Sigmoid colon (tissue), 4 donors: Measurements from ENCODE around the gene PPM1K.

Experiments used
- EP300 ChIP-seq, 4 donors: sonication (generic); formaldehyde crosslinking; IDR thresholded peaks; one replicate each; pipeline ENCODE4 v1.6.1; 2017; ENCODE audit warnings: antibody characterized with exemption in 4 of 4
- TF ChIP-seq, protein P1 (sequence below), 4 experiments: fragments of 450-650 bp in 3 of 4; fragments of 200-600 bp in 1 of 4; IDR thresholded peaks; one replicate each; pipeline ENCODE4 v1.5.1; 2016 to 2019; ENCODE audit warnings: antibody characterized with exemption in 4 of 4, mild to moderate bottlenecking in 3 of 4, moderate library complexity in 2 of 4

DNA sequence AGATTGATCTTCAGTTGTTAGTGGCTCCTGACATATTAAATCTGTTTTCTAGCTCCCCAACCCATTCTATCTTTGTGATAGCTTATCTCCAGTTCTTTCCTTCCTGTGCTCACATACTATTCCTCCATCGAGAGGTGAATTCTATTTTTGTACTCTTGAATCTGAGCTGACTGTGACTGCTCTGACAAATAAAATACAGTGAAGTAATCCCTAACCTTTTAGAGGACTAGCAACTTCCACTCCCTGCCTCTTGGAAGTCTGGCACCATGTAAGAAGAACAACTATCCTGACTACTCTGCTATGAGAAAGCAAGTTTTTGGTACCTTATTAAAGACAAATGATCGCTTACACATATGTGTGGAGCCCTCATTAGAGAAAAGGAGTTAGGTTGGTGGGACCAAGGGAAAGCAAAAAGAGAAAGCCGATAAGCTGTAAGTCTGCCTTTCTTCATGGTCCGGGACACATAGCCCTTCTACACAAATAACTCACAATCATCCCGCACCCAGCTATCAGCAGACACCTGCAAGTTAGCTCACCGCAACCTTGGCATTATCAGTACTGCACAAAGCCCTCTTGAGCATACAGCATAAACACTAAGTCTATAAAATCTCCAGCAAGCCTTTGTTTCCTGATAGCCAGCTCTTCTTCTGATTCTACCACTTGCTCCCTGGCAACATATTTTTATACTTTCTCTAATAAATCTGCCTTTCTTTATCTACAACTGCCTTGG lies 13.5 kb upstream of the PPM1K start:
- TF ChIP-seq, protein P1, sequence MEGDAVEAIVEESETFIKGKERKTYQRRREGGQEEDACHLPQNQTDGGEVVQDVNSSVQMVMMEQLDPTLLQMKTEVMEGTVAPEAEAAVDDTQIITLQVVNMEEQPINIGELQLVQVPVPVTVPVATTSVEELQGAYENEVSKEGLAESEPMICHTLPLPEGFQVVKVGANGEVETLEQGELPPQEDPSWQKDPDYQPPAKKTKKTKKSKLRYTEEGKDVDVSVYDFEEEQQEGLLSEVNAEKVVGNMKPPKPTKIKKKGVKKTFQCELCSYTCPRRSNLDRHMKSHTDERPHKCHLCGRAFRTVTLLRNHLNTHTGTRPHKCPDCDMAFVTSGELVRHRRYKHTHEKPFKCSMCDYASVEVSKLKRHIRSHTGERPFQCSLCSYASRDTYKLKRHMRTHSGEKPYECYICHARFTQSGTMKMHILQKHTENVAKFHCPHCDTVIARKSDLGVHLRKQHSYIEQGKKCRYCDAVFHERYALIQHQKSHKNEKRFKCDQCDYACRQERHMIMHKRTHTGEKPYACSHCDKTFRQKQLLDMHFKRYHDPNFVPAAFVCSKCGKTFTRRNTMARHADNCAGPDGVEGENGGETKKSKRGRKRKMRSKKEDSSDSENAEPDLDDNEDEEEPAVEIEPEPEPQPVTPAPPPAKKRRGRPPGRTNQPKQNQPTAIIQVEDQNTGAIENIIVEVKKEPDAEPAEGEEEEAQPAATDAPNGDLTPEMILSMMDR (IDR thresholded peaks at IDR 0.05), result no peak
- TF ChIP-seq EP300 (IDR thresholded peaks at IDR 0.05), result no peak
